22Rv1 (cell line): ENCODE measurements around the gene RTCA.

ENCODE experiments used
- CTCF ChIP-seq: fragments of 450-650 bp; IDR thresholded peaks from 2 replicates; pipeline ENCODE4 v1.5.1; 2017; ENCODE audit warnings: mild to moderate bottlenecking
- ZFX ChIP-seq: fragments of 450-650 bp; IDR thresholded peaks from 2 replicates; pipeline ENCODE4 v1.6.1; 2017; ENCODE audit warnings: antibody characterized with exemption, borderline replicate concordance

- TF ChIP-seq CTCF: no peak
- no peak for TF ChIP-seq ZFX
These were observed 59.7 kb downstream of the RTCA start for GRCh38 chr1:100325415-100326324.
